Measurements from ENCODE around the gene MTCP1. TPM values are rescaled to one million over a fixed set of nuclear protein-coding genes. Genes with fewer than 3 reads are reported as not detected.

Gene MTCP1
- total RNA-seq, 1 donor from 2014 or later = 19.5 TPM

DNA sequence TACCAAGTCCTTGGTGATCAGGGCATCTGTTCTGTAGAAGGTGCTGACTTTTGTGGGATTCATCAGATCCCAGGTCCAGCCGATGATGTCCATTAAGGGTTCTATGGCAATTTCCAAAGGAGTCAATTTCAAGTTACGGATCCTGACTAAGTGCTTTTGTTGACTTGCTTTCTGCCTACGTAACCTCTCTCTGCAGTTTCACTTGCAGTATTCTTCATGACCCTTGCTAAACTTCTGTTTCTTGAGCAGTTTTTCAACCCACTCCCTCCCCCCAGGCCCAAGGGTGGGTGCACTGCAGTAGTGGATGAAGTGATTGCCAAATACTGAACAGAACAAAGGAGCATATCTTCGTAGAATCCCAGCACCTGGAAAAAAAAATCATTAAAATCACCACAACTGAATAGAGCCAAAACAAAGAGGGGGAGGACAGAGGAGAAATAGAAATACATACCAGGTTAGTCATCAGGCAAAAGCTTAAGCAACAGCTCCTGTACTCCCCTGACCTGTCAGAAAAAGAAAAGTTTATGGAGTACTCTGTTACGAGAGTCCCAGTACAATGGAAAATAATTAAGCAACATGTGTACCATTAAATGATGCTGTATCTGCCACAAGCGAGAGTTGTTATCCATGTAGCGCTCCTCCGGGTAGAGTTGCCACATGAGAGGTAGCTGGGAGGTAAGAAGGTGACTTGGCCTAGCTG is 5.8 kb downstream of the MTCP1 start:
- Mint-ChIP-seq H3K4me3 (no peak overlapping the region), H3K4me1 (peaks cover 14% of the 10 kb centered on the region), H3K9me3 (no peaks in the 10 kb centered on the region), H3K27ac (no peak overlapping the region), H3K36me3 (ENCODE audit: low read depth) (peaks cover 12% of the 10 kb centered on the region), H3K27me3 (no peaks in the 10 kb centered on the region)
- ChIA-PET CTCF (no interaction called here), POLR2A (no interaction called here)
- DNase-seq (no peak), ATAC-seq (ENCODE audit: low read depth) (no peak)
- intact Hi-C loops (cut with micrococcal nuclease) = no loop called here
- TF ChIP-seq, protein P1, sequence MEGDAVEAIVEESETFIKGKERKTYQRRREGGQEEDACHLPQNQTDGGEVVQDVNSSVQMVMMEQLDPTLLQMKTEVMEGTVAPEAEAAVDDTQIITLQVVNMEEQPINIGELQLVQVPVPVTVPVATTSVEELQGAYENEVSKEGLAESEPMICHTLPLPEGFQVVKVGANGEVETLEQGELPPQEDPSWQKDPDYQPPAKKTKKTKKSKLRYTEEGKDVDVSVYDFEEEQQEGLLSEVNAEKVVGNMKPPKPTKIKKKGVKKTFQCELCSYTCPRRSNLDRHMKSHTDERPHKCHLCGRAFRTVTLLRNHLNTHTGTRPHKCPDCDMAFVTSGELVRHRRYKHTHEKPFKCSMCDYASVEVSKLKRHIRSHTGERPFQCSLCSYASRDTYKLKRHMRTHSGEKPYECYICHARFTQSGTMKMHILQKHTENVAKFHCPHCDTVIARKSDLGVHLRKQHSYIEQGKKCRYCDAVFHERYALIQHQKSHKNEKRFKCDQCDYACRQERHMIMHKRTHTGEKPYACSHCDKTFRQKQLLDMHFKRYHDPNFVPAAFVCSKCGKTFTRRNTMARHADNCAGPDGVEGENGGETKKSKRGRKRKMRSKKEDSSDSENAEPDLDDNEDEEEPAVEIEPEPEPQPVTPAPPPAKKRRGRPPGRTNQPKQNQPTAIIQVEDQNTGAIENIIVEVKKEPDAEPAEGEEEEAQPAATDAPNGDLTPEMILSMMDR (IDR thresholded peaks at IDR 0.05) = no peak

DNA sequence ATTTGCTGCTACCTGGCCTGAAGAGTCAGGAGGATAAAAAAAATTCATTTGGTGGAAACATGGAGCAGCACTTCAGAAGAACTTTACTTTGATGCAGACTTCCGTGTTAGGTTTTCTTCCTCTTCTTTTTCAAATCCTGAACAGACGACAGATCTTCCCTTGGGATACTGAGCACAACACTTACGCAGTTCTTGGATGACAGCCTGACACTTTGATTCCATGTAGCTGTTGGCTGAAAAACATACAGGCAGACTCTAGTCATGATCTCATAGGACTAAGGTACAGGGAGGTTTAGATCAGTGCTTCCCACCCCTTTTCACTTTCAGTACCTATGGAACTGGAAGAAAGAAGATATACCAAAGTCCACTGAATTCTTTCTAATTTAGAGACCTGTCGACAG is 9.2 kb downstream of the MTCP1 start:
- Mint-ChIP-seq H3K27me3 (no peaks in the 10 kb centered on the region), H3K4me1 (peaks cover 10% of the 10 kb centered on the region), H3K9me3 (no peaks in the 10 kb centered on the region), H3K4me3 (no peak overlapping the region), H3K27ac (no peak overlapping the region), H3K36me3 (ENCODE audit: low read depth) (peaks cover 20% of the 10 kb centered on the region)
- POLR2A ChIA-PET = no interaction called here
- CTCF ChIA-PET = interaction anchor here (1.3 kb wide), 1 partner anchor 79 kb away, joined by 5 read pairs; no protein-coding TSS in a partner anchor
- TF ChIP-seq, protein P1 (IDR thresholded peaks at IDR 0.05) = no peak
- intact Hi-C loops (cut with micrococcal nuclease) = no loop called here
- no peak for ATAC-seq (ENCODE audit: low read depth)
- DNase-seq = no peak

DNA sequence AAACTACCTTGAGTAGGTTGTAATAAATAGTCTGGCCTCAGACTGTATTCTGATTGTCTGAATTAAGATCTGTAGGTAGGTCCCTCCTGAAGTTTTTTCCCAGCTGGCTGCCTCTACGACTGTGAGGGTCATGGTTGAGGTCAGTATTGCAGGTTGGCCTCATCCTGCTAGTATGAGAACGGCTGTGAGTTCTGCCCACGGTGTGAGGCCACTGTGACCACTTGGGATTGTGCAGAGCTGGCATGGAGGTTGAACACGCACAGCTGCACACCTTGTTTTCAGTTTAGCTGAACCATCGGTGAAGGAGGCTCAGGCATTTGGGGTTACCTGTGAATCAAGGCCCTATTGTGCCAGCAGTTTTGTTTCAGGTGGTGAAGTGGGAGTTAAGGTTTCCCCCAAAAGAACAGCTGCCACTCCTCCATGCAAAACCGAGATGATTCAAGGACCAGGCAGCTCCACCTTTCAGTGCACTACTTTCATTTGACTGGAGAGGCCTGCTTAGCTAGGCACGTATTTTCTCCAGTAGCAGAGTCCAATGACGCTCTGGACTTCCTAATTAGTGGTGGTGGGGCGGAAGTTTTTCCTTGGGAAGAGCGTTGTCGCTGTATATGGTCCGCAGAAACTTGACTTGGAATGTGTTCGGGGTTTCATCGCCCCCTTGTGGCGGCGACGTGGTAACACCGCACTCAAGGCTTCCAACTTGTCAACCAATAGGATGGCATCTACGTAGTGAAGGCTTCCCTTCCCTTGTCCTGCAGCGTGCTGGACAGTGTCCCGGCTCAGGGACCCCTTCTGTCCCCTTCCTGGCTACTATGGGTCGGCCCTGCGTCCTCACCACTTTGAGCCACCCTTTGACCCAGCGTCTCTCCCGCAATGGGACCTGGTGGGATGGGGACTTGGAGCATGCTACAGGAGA is 13.8 kb downstream of the MTCP1 start:
- peak overlapping the region; percentile 48 for H3K4me3 Mint-ChIP-seq
- no peaks in the 10 kb centered on the region for H3K27me3 Mint-ChIP-seq
- H3K9me3 Mint-ChIP-seq = no peaks in the 10 kb centered on the region
- CTCF ChIA-PET = interaction anchor here (0.7 to 2.7 kb wide), 5 partner anchors 26 to 139 kb away, joined by 4 to 21 read pairs (median 6); partner anchors contain the start of gene FUNDC2
- peaks cover 13% of the 10 kb centered on the region for H3K4me1 Mint-ChIP-seq
- TF ChIP-seq, protein P1 (IDR thresholded peaks at IDR 0.05) = no peak
- H3K36me3 Mint-ChIP-seq (ENCODE audit: low read depth) = peaks cover 37% of the 10 kb centered on the region
- DNase-seq (peak; percentile 26), ATAC-seq (ENCODE audit: low read depth) (peak; percentile 84)
- H3K27ac Mint-ChIP-seq = peak overlapping the region; percentile 35
- POLR2A ChIA-PET = interaction anchor here (3.0 kb wide), 1 partner anchor 30 kb away, joined by 10 read pairs; the partner anchor contains the start of gene FUNDC2
- intact Hi-C loops (cut with micrococcal nuclease) = loop anchor here (1.0 to 10.0 kb wide), 3 partner anchors 13 to 142 kb away; no protein-coding TSS in a partner anchor

DNA sequence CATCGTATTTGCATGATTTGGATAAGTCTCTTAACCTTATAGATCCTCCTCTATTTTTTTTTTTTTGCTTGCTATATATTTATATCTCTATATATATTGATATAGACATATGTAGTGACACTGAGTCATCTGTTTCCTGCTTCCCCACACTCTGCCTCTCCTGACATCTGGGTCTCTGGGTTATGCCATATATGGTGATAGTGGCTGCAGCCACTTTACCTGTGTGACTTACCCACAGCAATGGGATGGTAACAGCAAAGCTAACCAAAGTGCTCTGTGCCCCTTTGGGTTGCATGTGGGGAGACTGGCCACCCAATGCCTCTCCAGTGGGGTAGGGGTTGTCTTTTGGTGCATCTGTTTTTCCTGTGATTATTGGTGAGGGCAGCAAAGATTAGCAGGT is 14.5 kb downstream of the MTCP1 start:
- intact Hi-C loops (cut with micrococcal nuclease) = loop anchor here (10.0 kb wide), 1 partner anchor 142 kb away; no protein-coding TSS in a partner anchor
- Mint-ChIP-seq H3K4me1 (peaks cover 13% of the 10 kb centered on the region), H3K4me3 (no peak overlapping the region), H3K9me3 (no peaks in the 10 kb centered on the region), H3K27ac (no peak overlapping the region), H3K27me3 (no peaks in the 10 kb centered on the region), H3K36me3 (ENCODE audit: low read depth) (peaks cover 40% of the 10 kb centered on the region)
- ChIA-PET CTCF (interaction anchor here (0.7 to 2.7 kb wide), 5 partner anchors 25 to 139 kb away, joined by 4 to 21 read pairs (median 6); partner anchors contain the start of gene FUNDC2), POLR2A (interaction anchor here (3.0 kb wide), 1 partner anchor 30 kb away, joined by 10 read pairs; the partner anchor contains the start of gene FUNDC2)
- ATAC-seq (ENCODE audit: low read depth) (no peak), DNase-seq (no peak)
- TF ChIP-seq, protein P1 (IDR thresholded peaks at IDR 0.05) = no peak

Measured in activated B cell treated with CpG ODN at 0.5 μM for 24 hours (primary cell).